Activated CD8-positive, alpha-beta memory T cell treated with anti-CD3 and anti-CD28 coated beads, Interleukin-2, amount 50 U/mL, for 1 hour (primary cell): Measurements from ENCODE around the gene ZDHHC3.
"Not testable (repeated sequence)": the region's sequence is repeated elsewhere in the genome, so short reads cannot be mapped to it uniquely, and the experiment has no call there.

ENCODE experiments used
- DNase-seq: peaks from one replicate; pipeline ENCODE4 v3.0.0-alpha.2; 2020; ENCODE audit errors: extremely low read depth

ZDHHC3 gene

GRCh38 chr3:44995142-44995770 is 19.3 kb upstream of the ZDHHC3 start:
- DNase-seq = no peak

DNA sequence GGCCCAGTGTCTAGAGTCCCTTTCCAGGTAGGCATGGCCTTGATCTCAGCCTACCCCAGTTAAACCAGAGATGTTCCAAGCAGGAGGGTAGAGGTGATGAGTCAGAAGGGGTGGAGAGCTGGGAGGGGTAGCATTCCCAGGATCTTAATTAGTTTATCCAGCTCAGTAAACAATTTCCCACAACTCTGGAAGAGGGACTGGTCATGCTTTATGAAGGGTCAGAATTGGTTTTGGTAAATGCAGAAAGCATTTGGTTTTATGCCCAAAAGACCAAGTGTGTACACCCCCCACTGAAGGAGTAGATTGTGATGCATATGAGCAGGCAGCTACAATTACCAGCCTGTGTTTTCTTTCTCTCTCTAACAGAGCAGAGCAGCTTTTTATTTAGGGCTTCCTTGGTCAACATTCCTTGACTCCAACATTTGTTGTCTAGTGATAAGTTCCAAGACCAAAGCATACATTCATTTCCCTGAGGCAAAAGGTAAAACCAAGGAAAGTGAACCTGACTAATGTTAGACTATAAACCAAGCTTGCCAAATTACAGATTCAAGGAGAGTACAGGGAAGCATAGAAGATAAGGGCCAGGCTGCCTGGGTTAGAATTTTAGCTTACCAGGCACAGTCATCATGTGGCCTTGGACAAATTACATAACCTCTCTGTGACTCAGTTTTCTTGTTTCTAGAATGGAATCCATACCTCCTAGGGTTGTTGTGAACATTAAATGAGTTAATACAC is 17.7 kb upstream of the ZDHHC3 start:
- no peak for DNase-seq

GRCh38 chr3:44992555-44993470 is 16.8 kb upstream of the ZDHHC3 start:
- no peak for DNase-seq

DNA sequence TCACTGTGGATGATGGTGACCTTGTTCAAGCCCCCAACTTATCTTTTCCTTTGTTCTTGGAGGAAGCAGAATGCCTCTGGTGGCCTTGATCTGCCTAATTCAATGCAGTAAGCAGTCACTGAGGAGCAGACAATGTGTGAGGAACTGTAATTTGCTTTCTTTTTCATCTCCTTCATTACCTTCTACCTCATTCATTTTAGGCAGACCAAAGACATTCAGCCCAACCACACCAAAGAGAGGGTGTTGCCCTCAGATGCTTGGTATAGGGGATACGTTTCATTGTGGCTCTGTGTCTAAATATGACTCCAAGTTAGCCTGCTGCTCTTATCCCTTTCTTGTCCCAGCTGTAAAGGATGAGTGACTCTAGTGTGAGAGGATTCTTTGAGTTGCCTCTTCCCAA is 15.4 kb upstream of the ZDHHC3 start:
- DNase-seq = no peak

DNA sequence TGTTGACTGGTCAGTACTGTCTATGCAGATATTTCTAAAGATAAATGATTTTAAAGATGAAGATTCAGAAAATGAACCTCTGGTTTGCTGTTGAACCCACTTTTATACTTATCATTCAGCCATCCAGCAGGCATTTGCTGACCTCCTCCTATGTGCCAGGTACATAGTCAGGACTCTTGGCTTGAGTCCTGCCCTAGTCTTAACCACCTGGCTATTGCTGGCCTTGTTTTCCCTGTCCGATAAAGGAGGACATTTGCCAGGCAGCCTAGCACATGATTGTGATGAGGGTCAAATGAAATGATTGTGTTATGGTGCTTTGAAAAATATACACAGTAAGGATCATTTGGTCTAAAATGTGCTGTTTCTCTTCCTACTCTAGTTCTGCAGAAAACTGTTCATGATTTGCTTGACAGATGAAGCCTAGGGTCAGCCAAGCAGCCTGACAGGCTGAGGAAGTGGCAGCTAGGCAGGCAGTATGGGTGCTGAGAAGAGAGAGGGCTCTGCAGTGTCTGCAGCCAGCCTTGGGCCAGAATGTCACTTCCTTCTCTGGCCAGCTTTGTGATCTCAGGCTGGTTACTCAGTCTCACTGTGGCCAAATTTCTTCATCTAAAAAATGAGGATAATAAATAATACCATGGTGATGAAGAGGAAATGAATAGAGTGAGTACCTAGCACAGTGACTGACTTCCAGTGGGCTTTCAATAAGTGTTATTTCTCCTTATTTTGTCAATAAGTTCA is 13.8 kb upstream of the ZDHHC3 start:
- no peak for DNase-seq

DNA sequence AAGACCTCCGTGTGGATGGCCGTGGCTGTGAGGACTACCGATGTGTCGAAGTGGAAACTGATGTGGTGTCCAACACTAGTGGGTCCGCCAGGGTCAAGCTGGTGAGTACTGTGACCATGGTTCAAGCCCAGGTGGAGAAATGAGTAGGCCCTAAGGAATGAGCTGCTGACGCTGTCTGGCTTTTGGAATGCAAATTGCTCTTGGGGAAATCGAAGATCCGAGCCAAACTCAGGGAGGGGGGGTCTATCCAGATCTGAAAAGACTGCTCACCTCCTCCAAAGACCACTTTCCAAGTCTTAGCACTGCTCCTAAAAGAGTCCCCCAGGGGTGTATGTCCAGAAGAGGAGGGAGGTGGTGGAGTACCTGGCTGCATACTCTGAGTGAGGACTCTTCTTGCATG is 13.2 kb upstream of the ZDHHC3 start:
- DNase-seq = no peak

DNA sequence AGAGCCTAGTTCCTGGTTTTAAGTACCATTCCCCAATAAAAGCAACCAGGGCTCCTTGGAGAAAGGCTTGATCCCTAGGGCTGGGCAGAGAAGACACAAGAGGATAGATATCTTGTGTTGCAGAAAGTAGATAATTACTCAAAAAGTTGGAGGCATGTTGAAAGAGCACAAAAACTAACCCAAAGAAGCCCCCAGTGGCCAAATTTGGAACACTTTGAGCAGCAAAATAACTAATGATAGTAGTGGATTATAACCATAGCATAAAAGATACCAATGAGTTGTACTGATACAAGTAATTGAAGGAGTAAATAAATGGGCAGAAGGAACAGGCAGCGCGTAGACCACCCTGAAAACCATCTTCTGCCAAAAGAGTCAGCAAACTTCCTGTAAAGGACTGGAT is 12.1 kb upstream of the ZDHHC3 start:
- no peak for DNase-seq

DNA sequence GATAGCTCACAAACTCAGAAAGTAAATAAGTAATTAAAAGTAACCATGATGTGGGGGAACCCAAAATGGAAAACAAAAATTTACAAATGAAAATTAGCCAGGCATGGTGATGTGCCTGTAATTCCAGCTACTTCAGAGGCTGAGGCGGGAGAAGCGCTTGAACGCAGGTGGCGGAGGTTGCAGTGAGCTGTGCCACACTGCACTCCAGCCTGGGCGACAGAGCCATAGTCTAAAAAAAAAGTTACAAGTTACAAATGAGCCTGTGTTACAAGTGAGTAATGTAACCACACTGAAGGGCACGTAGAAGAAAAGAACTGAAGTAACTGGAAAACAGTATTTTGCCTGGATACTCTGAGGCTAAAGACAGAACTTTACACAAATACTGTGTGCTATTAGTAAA is 11.4 kb upstream of the ZDHHC3 start:
- no peak for DNase-seq

- not testable (repeated sequence) for DNase-seq
Measured at GRCh38 chr3:44986330-44986729, 10.4 kb upstream of the ZDHHC3 start.

DNA sequence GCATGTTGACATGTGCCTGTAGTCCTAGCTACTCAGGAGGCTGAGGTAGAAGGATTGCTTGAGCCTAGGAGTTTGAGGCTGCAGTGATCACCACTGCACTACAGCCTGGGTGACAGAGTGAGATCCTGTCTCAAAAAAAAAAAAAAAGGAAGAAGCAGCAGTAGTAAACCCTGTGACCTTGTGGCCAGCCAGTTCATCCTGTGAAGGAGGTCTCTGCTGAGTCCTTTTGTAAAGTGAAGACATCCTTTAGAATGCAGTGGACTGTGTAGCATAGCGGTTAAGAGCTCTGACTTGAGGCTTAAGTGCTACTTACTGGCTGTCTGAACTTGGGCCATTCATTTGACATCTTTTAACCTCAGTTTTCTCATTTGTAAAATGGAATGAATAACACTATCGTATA is 8.4 kb upstream of the ZDHHC3 start:
- DNase-seq = no peak

DNA sequence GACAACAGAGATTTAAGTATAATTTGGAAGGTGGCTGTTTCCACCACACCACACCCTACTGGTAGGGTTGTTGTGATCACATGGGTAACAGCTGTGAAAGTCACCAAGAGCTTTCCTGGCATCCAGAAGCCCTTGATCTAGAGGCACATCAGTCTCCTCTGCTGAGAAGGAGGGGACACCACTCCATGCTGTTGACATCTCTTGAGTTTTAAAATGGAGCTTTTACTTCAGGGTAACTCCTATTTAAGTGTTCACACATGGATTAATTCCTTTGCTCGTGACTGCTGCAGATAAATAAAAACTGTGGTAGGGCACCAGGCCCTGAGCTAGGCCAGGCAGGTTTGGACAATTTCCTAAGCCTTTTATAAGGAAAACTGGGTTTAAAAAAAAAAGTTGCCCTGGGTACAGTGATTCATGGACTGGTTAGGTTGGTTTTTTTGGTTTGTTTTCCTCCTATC is 7.5 kb upstream of the ZDHHC3 start:
- DNase-seq = no peak

DNA sequence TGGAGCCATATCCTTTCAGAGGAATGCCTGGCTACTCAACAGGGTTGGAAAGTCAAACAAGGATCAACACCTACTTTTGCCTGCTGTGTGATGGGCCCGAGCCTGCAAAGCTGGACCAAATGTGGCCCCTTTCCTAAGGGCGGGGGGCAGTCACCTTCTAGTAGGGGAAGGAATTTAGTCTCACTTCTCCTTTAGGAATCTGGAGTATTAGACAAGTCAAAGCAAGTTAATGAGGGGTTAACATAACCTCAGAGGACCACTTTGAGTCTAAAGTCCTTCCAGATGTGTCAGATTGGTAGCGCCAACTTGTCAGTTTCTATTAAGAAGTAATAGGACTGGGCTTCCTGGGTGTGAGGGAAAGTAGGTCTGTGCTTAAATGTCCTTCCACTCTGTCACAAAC is 6.8 kb upstream of the ZDHHC3 start:
- no peak for DNase-seq

- no peak for DNase-seq
Measured at GRCh38 chr3:44981751-44982150, 5.8 kb upstream of the ZDHHC3 start.

GRCh38 chr3:44981220-44981619 is 5.2 kb upstream of the ZDHHC3 start:
- no peak for DNase-seq

DNA sequence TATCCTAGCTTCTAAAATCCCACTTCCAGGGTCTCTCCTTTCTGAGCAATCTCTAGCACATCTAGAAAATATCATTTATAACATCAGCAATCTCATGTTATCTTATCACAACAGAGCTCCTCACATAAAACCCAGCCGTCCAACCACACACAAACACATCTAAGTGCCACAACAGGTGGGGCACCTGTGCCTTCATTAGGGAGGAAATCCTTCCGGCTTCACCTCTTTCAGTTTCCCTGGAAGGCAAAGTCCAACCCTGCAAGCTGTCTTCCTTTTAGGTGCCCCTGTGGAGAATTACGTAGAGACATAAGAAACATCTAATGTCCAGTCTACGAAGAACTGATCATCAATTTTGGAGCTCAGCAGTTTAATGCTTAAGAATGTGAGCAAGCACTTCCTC is 1.6 kb downstream of the ZDHHC3 start:
- DNase-seq = no peak

- no peak for DNase-seq
Measured at GRCh38 chr3:44970926-44971490, 5.0 kb downstream of the ZDHHC3 start.

DNA sequence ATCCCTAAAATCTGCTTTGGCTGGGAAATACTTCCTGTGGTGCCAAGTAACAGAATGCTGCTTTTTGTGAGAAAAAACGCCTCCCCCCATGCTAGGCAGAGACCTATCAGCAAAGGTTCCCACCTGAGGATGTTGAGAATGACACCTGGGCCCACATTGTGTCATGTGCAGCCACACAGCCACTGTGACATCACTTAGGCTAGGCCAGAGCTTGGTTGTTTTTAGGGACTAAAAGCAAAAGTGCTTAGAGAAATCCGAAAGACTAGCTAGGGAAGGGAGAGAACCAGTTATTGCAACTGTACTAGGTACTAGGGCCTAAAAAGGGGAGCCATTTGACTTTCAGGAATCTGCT is 6.2 kb downstream of the ZDHHC3 start:
- no peak for DNase-seq

- no peak for DNase-seq
Measured at GRCh38 chr3:44969154-44969827, 6.7 kb downstream of the ZDHHC3 start.

DNA sequence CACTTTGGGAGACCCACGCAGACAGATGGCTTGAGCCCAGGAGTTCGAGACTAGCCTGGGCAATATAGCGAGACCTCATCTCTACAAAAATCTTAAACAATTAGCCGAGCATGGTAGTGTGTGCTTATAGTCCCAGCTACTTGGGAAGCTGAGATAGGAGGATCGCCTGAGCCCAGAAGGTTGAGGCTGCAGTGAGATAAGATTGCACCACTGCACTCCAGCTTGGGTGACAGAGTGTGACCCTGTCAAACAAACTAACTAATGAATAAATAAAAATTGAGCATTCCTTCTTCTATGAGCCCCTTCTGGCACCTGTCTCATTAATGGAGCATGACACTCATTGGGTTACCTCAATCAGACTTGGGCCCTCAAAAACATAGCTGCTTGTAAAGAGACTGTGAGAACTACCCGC is 7.5 kb downstream of the ZDHHC3 start:
- DNase-seq = no peak

DNA sequence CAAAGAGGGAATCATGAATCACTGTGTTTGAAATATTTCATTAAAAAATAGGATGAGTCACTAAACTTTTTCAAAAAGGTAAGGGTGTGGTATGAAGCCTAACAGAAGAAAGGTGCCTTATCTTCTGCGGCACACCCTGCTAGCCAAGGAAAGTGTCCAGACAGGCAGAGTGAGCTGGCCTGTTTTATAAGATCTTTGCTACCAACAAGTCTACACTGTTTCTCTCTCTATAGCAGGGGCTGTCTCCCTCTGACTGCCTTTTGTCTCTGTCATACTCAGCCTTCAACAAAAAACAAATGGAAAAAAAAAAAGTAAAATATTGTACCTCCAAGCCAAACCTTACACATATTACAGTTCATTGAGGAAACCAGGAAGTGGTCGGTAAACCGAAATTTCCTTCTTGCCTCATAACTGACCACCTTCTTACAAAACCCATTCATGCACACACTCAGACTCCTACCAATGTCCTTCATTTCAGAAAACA is 9.1 kb downstream of the ZDHHC3 start:
- DNase-seq = no peak

GRCh38 chr3:44965165-44965564 is 10.8 kb downstream of the ZDHHC3 start:
- no peak for DNase-seq
